ENCODE results near the gene TMEM98. TPM values are rescaled to one million over a fixed set of nuclear protein-coding genes. Genes with fewer than 3 reads are reported as not detected.
"Not testable (repeated sequence)": the region's sequence is repeated elsewhere in the genome, so short reads cannot be mapped to it uniquely, and the experiment has no call there.

Gene TMEM98
- total and polyA plus RNA-seq, 2 donors from 2014 or later, result 44.0 to 57.1 TPM

DNA sequence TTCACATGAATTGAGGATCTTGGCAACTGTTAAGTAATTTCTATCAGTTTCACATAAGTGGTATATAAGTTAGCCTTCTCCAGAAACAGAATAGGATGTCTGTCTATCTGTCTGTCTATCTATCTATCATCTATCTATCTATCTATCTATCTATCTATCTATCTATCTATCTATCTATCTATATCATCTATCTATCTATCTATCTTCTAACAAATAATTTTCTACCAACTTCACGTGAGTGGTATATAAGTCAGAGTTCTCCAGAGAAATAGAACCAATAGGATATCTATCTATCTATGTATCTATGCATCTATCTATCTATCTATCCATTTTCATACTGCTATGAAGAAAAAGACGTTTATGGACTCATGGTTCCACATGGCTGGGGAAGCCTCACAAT, 52.3 kb downstream of the TMEM98 start:
- Histone ChIP-seq H3K4me1 (ENCODE audit: control insufficient read depth in 2 of 3, insufficient read depth in 2 of 3, low read depth in 1 of 3, low read length in 3 of 3) (no peaks in the 10 kb centered on the region), H3K27ac (ENCODE audit: low read depth in 2 of 2, low read length in 2 of 2) (no peak overlapping the region), H3K27me3 (ENCODE audit: control insufficient read depth, insufficient read depth, low read length) (no peaks in the 10 kb centered on the region), H3K9me3 (ENCODE audit: control insufficient read depth in 2 of 3, insufficient read depth in 1 of 3, low read length in 3 of 3) (peaks cover 0 to 8% (median 0%) of the 10 kb centered on the region in 3 donors), H3K4me3 (ENCODE audit: low read length in 3 of 3) (no peak overlapping the region), H3K36me3 (ENCODE audit: control insufficient read depth in 2 of 3, insufficient read depth in 3 of 3, low read length in 3 of 3) (no peaks in the 10 kb centered on the region), H3K9ac (ENCODE audit: low read length in 3 of 3) (no peak overlapping the region)
- DNase-seq (no peak), FAIRE-seq (no peak)
- TF ChIP-seq, protein P1, sequence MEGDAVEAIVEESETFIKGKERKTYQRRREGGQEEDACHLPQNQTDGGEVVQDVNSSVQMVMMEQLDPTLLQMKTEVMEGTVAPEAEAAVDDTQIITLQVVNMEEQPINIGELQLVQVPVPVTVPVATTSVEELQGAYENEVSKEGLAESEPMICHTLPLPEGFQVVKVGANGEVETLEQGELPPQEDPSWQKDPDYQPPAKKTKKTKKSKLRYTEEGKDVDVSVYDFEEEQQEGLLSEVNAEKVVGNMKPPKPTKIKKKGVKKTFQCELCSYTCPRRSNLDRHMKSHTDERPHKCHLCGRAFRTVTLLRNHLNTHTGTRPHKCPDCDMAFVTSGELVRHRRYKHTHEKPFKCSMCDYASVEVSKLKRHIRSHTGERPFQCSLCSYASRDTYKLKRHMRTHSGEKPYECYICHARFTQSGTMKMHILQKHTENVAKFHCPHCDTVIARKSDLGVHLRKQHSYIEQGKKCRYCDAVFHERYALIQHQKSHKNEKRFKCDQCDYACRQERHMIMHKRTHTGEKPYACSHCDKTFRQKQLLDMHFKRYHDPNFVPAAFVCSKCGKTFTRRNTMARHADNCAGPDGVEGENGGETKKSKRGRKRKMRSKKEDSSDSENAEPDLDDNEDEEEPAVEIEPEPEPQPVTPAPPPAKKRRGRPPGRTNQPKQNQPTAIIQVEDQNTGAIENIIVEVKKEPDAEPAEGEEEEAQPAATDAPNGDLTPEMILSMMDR (IDR thresholded peaks at IDR 0.05; ENCODE audit: borderline replicate concordance, extremely low read depth, insufficient read depth), result no peak
- intact Hi-C loops (cut with DNase I), result no loop called here

DNA sequence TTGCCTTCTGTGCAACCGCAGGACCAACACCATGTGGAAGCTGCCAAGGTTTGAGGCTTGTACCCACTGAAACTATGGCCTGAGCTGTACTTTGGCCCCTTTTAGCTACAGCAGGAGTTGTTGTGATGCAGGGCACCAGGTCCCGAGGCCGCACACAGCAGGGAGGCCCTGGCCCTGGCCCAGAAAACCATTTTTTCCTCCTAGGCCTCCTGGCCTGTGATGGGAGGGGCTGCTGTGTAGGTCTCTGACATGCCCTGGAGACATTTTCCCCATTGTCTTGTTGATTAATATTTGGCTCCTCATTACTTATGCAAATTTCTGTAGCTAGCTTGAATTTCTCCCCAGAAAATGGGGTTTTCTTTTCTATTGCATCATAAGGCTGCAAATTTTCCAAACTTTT, 53.7 kb downstream of the TMEM98 start:
- H3K9me3 ChIP-seq (ENCODE audit: control insufficient read depth in 2 of 3, insufficient read depth in 1 of 3, low read length in 3 of 3); intact Hi-C loops (cut with DNase I): not testable (repeated sequence)

DNA sequence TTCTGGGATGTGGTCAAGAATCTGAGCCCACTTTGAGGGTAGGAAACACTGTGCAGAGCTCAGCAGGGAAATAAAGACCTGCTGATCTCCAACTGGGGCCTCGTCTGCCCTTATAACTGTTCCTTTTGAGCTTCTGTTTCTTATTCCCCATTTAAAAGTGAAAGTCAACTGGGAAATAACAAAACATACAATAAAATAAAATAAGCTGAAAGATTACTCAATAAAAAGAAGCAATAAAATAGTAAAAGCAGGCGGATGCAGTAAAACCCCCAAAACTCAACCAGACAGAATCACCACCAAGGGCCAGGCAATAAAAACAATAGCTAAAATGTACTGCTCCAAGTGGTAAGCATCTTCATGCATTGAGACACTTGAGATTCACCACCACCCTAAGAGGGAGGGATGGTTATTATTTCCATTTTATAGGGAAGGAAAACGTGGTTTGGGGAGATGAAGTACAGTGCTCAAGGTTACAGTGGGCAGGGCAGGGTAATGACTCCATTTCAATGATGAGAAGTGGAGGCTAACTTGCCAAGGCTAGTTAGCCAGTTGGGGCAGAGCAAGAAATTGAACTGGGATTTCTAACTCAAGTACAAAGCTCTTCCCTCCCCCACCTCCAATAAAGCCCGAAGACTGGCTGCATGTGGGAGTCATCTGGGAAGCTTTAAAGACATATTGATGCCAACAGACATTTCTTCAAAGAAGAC, 57.2 kb downstream of the TMEM98 start:
- H3K9me3 ChIP-seq (ENCODE audit: control insufficient read depth in 2 of 3, insufficient read depth in 1 of 3, low read length in 3 of 3), result peaks cover 0 to 13% (median 2%) of the 10 kb centered on the region in 3 donors
- DNase-seq (no peak), FAIRE-seq (no peak)
- H3K4me3 ChIP-seq (ENCODE audit: low read length in 3 of 3), result no peak overlapping the region
- no peaks in the 10 kb centered on the region for H3K36me3 ChIP-seq (ENCODE audit: control insufficient read depth in 2 of 3, insufficient read depth in 3 of 3, low read length in 3 of 3)
- no peaks in the 10 kb centered on the region for H3K27me3 ChIP-seq (ENCODE audit: control insufficient read depth, insufficient read depth, low read length)
- intact Hi-C loops (cut with DNase I), result no loop called here
- H3K4me1 ChIP-seq (ENCODE audit: control insufficient read depth in 2 of 3, insufficient read depth in 2 of 3, low read depth in 1 of 3, low read length in 3 of 3), result no peaks in the 10 kb centered on the region
- no peak overlapping the region for H3K27ac ChIP-seq (ENCODE audit: low read depth in 2 of 2, low read length in 2 of 2)
- TF ChIP-seq, protein P1 (IDR thresholded peaks at IDR 0.05; ENCODE audit: borderline replicate concordance, extremely low read depth, insufficient read depth), result no peak
- H3K9ac ChIP-seq (ENCODE audit: low read length in 3 of 3), result no peak overlapping the region

More for the DNA sequence above, 53.7 kb downstream of the TMEM98 start:
- H3K27me3 ChIP-seq (ENCODE audit: control insufficient read depth, insufficient read depth, low read length); FAIRE-seq; H3K4me3 ChIP-seq (ENCODE audit: low read length in 3 of 3); H3K27ac ChIP-seq (ENCODE audit: low read depth in 2 of 2, low read length in 2 of 2); H3K4me1 ChIP-seq (ENCODE audit: control insufficient read depth in 2 of 3, insufficient read depth in 2 of 3, low read depth in 1 of 3, low read length in 3 of 3); H3K36me3 ChIP-seq (ENCODE audit: control insufficient read depth in 2 of 3, insufficient read depth in 3 of 3, low read length in 3 of 3); H3K9ac ChIP-seq (ENCODE audit: low read length in 3 of 3); DNase-seq: not testable (repeated sequence)

DNA sequence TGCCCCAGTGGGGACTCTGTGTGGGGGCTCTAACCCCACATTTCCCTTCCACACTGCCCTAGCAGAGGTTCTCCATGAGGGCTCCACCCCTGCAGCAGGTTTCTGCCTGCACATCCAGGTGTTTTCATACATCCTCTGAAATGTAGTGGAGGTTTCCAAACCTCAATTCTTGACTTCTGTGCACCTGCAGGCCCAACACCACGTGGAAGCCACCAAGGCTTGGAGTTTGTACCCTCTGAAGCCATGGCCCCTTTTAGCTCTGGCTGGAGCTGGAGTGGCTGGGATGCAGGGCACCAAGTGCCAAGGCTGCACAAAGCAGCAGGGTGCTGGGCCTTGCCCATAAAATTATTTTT, 59.5 kb downstream of the TMEM98 start:
- H3K4me1 ChIP-seq (ENCODE audit: control insufficient read depth in 2 of 3, insufficient read depth in 2 of 3, low read depth in 1 of 3, low read length in 3 of 3); H3K4me3 ChIP-seq (ENCODE audit: low read length in 3 of 3); FAIRE-seq; intact Hi-C loops (cut with DNase I); H3K27me3 ChIP-seq (ENCODE audit: control insufficient read depth, insufficient read depth, low read length); H3K36me3 ChIP-seq (ENCODE audit: control insufficient read depth in 2 of 3, insufficient read depth in 3 of 3, low read length in 3 of 3); DNase-seq; H3K9ac ChIP-seq (ENCODE audit: low read length in 3 of 3); H3K9me3 ChIP-seq (ENCODE audit: control insufficient read depth in 2 of 3, insufficient read depth in 1 of 3, low read length in 3 of 3); H3K27ac ChIP-seq (ENCODE audit: low read depth in 2 of 2, low read length in 2 of 2): not testable (repeated sequence)

DNA sequence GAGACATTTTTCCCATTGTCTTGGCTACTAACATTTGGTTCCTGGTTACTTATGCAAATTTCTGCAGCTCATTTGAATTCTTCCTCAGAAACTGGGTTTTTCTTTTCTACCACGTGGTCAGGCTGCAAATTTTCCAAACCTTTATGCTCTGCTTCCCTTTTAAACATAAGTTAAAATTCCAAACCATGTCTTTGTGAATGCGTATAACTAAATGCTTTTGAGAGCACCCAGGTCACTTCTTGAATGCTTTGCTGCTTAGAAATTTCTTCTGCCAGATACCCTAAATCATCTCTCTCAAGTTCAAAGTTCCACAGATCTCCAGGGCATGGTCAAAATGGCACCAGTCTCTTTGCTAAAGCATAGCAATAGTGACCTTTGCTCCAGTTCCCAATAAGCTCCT, 59.9 kb downstream of the TMEM98 start:
- H3K4me1 ChIP-seq (ENCODE audit: control insufficient read depth in 2 of 3, insufficient read depth in 2 of 3, low read depth in 1 of 3, low read length in 3 of 3); H3K4me3 ChIP-seq (ENCODE audit: low read length in 3 of 3); H3K9ac ChIP-seq (ENCODE audit: low read length in 3 of 3); H3K9me3 ChIP-seq (ENCODE audit: control insufficient read depth in 2 of 3, insufficient read depth in 1 of 3, low read length in 3 of 3); H3K27ac ChIP-seq (ENCODE audit: low read depth in 2 of 2, low read length in 2 of 2); FAIRE-seq; DNase-seq; H3K27me3 ChIP-seq (ENCODE audit: control insufficient read depth, insufficient read depth, low read length); intact Hi-C loops (cut with DNase I); H3K36me3 ChIP-seq (ENCODE audit: control insufficient read depth in 2 of 3, insufficient read depth in 3 of 3, low read length in 3 of 3): not testable (repeated sequence)
